Measurements from ENCODE around the gene JADE2. TPM values are rescaled to one million over a fixed set of nuclear protein-coding genes. Genes with fewer than 3 reads are reported as not detected.

The JADE2 gene
- total and polyA plus RNA-seq, 2 donors (not counting 3 experiments of a cell fraction or from before 2014, with no cell fraction given), result 11.6 to 31.1 TPM

DNA sequence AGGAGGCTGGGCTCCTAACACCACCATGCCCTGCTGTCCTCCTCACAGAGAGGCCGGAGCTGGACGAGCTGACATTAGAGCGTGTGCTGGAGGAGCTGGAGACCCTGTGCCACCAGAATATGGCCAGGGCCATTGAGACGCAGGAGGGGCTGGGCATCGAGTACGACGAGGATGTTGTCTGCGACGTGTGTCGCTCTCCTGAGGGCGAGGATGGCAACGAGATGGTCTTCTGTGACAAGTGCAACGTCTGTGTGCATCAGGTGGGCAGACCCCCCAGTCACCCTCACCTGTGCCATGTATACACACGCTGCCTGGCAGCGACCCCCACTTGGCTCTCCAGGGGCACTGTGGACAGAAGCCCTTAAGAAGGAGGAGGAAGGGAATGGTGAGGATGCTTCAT, 35.2 kb downstream of the JADE2 start:
- no peak overlapping the region for H3K4me3 ChIP-seq (replicated peaks in 1 of 3; ENCODE audit: insufficient read depth in 1 of 3, low read depth in 1 of 3, low read length in 3 of 3)
- ChIA-PET CTCF (interaction anchor here (0.9 to 4.9 kb wide), 9 partner anchors 9 to 124 kb away, joined by 3 to 112 read pairs (median 7); partner anchors contain the start of gene JADE2), POLR2A (no interaction called here)
- H3K27ac ChIP-seq (ENCODE audit: insufficient read depth, low read depth, low read length), result no peak overlapping the region
- DNase-seq (ENCODE audit: low read depth, low spot score), result no peak
- no peak overlapping the region for H3K9ac ChIP-seq (replicated peaks; ENCODE audit: extremely low read depth, insufficient read depth, low read length)
- H4K20me1 ChIP-seq (replicated peaks; ENCODE audit: control insufficient read depth, extremely low read depth, insufficient read depth, low read length), result no peaks in the 10 kb centered on the region
- TF ChIP-seq POLR2AphosphoS5 (IDR thresholded peaks at IDR 0.05; ENCODE audit: insufficient read depth, low read depth, low read length) (no peak), FOS (IDR thresholded peaks at IDR 0.05; ENCODE audit: borderline replicate concordance, insufficient read depth, low read length) (no peak), POLR2A (IDR thresholded peaks at IDR 0.05; ENCODE audit: low read depth, low read length) (no peak), EZH2 (IDR thresholded peaks at IDR 0.05; ENCODE audit: borderline replicate concordance, low read depth, low read length, severe bottlenecking) (no peak), JUN (IDR thresholded peaks at IDR 0.05; ENCODE audit: borderline replicate concordance, insufficient read depth, insufficient read length, low read depth) (no peak), GATA2 (IDR thresholded peaks at IDR 0.05; ENCODE audit: insufficient read depth, insufficient read length, low read depth, low read length) (no peak), MYC (IDR thresholded peaks at IDR 0.05; ENCODE audit: low read depth, low read length) (no peak)
- TF ChIP-seq, protein P1, sequence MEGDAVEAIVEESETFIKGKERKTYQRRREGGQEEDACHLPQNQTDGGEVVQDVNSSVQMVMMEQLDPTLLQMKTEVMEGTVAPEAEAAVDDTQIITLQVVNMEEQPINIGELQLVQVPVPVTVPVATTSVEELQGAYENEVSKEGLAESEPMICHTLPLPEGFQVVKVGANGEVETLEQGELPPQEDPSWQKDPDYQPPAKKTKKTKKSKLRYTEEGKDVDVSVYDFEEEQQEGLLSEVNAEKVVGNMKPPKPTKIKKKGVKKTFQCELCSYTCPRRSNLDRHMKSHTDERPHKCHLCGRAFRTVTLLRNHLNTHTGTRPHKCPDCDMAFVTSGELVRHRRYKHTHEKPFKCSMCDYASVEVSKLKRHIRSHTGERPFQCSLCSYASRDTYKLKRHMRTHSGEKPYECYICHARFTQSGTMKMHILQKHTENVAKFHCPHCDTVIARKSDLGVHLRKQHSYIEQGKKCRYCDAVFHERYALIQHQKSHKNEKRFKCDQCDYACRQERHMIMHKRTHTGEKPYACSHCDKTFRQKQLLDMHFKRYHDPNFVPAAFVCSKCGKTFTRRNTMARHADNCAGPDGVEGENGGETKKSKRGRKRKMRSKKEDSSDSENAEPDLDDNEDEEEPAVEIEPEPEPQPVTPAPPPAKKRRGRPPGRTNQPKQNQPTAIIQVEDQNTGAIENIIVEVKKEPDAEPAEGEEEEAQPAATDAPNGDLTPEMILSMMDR (IDR thresholded peaks at IDR 0.05; ENCODE audit: extremely low read depth in 1 of 2, insufficient read depth in 1 of 2, low read depth in 1 of 2, low read length in 2 of 2), result no peak
- TF ChIP-seq, protein P2, sequence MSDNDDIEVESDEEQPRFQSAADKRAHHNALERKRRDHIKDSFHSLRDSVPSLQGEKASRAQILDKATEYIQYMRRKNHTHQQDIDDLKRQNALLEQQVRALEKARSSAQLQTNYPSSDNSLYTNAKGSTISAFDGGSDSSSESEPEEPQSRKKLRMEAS (IDR thresholded peaks at IDR 0.05; ENCODE audit: insufficient read depth, insufficient read length), result no peak
- no peaks in the 10 kb centered on the region for H3K79me2 ChIP-seq (ENCODE audit: control insufficient read depth, insufficient read depth, low read length)
- H3K9me3 ChIP-seq (replicated peaks; ENCODE audit: control insufficient read depth, insufficient read depth, low read length), result no peaks in the 10 kb centered on the region
- no peaks in the 10 kb centered on the region for H3K9me1 ChIP-seq (replicated peaks; ENCODE audit: control insufficient read depth, extremely low read depth, insufficient read depth, low read length)
- intact Hi-C loops (cut with micrococcal nuclease), result loop anchor here (1.0 kb wide), 2 partner anchors 9 to 26 kb away; no protein-coding TSS in a partner anchor
- dilution Hi-C loops (cut with MboI; ENCODE audit: extremely low pct_ligation_motif_present, low sequenced_read_pairs), result no loop called here
- FAIRE-seq, result no peak
- no peak overlapping the region for H3K4me2 ChIP-seq (ENCODE audit: insufficient read depth, low read length)
- H3K27me3 ChIP-seq (ENCODE audit: control insufficient read depth in 2 of 2, insufficient read depth in 2 of 2, low read length in 2 of 2), result no peaks in the 10 kb centered on the region
- no peak overlapping the region for H2AFZ ChIP-seq (ENCODE audit: low read depth, low read length)
- peaks cover 0 to 25% of the 10 kb centered on the region in 2 experiments for H3K36me3 ChIP-seq (ENCODE audit: control insufficient read depth in 2 of 2, extremely low read depth in 1 of 2, insufficient read depth in 2 of 2, low read length in 2 of 2)
- BruUV-seq (replicated peaks), result no TSS peak
- H3K4me1 ChIP-seq (ENCODE audit: control insufficient read depth, extremely low read depth, insufficient read depth, low read length), result peaks cover 32% of the 10 kb centered on the region
